Measurements from ENCODE around the gene DEFB129.
"Not testable (repeated sequence)": the region's sequence is repeated elsewhere in the genome, so short reads cannot be mapped to it uniquely, and the experiment has no call there.

The DEFB129 gene, protein sequence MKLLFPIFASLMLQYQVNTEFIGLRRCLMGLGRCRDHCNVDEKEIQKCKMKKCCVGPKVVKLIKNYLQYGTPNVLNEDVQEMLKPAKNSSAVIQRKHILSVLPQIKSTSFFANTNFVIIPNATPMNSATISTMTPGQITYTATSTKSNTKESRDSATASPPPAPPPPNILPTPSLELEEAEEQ

DNA sequence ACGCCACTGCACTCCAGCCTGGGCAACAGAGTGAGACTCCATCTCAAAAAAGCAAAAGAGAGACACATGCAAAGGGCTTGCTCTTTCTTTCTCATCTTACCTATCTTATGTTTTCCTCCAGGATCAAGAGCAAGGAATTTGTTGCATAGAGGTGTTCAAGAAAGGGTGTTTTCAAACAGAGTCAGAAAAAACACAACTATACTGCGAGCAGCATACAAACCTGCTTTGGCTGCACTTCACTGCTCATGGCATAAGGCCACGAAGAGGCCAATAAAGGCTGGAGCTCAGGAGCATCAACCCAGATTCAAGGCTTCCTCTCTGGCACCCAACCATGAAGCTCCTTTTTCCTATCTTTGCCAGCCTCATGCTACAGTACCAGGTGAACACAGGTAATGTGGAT, at the start of gene DEFB129:
Gene DEFB129 (plus strand): TSS at position 301 of the 400 bp plus-strand sequence. CDS start 31 bp downstream, at position 332.
- no peak for DNase-seq

DNA sequence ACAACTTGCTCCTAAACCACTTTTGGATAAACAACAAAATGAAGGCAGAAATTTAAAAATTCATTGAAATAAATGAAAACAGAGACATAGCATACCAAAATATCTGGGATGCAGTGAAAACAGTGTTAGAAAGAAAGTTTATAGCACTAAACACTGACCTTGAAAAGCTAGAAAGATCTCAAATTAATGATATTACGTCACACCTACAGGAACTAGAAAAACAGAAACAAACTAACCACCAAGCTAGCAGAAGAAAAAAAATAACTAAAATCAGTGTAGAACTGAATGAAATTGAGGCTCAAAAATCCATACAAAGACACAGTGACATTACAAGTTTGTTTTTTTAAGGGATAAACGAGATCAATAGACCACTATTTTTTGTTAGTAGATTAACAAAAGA, 42.8 kb upstream of the DEFB129 start:
- no peak for DNase-seq

DNA sequence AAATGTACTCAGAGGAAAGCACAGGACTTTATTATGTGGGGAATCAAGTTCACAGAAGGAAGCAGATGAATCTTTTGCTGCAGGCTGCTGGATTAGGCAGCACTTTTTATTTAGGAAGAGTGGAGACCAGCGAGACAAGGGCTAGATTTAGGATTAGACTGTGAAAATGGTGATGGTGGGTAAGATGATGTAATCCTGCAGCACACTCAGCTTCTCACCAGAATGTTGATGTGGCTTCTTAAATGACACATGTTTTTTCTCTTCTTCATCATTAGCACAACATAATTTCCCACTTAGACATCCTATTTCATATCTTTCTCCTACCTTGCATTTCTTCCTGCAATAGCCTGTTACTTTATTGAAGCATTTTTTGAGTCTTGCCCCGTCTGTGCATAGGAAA, 39.3 kb upstream of the DEFB129 start:
- no peak for DNase-seq

DNA sequence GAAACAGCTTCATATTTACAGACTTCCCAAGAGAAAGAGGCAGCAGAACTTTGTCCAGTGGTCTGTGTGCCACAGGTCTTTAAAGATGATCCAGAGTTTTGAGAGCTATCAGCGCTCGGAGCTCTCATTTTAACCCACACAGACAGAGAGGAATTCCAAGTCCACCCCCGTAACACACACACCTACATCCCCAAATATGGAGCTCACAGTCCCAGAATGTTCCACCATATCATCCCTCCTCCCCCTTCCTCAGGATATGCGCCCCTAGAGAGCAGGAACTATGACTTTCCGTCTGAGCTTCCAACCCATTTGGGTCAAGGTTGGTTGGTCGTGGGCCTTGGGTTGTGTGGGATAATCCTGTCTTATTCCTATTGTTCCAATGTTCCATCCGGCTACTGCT, 37.4 kb upstream of the DEFB129 start, which contains the start of gene DEFB128:
Gene DEFB128 (minus strand): TSS at position 101 of the 400 bp plus-strand sequence. CDS start 88 bp downstream, at position 13.
- DNase-seq: no peak

DNA sequence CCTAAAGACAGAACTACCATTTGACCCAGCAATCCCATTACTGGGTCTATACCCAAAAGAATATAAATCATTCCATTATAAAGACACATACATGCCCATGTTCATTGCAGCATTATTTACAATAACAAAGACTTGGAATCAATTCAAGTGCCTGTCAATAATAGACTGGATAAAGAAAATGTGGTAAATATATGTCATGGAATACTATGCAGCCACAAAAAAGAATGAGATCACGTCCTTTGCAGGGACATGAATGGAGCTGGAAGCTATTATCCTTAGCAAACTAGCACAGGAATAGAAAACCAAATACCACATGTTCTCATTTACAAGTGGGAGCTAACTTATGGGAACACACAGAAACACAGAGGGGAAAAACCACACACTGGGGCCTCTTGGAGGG, 28.8 kb upstream of the DEFB129 start:
- DNase-seq: no peak

DNA sequence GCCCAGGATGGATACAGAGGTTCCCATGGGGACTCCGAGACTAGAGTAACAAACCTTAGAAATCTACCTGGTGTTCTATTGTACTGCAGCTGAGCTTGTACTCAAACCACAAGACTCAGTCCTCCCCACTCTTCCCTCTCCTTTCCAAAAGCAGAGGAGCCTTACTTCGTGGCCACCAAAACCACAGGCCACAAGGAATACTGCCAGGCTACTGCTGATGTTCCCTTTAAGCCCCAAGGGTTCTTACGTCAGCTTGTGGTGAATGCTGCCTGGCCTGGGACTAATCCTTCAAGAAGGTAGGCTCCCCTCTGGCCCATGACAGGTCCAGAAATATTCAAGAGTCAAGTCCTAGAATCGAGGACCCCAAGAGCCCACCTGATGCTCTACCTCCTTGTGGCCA, 27.1 kb upstream of the DEFB129 start:
- DNase-seq: no peak

DNA sequence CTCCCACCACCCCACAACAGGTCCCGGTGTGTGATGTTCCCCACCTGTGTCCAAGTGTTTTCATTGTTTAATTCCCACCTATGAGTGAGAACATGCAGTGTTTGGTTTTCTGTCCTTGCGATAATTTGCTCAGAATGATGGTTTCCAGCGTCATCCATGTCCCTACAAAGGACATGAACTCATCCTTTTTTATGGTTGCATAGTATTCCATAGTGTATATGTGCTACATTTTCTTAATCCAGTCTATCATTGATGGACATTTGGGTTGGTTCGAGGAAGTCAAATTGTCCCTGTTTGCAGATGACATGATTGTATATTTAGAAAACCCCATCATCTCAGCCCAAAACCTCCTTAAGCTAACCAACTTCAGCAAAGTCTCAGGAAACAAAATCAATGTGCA, 23.4 kb upstream of the DEFB129 start:
- DNase-seq: not testable (repeated sequence)

DNA sequence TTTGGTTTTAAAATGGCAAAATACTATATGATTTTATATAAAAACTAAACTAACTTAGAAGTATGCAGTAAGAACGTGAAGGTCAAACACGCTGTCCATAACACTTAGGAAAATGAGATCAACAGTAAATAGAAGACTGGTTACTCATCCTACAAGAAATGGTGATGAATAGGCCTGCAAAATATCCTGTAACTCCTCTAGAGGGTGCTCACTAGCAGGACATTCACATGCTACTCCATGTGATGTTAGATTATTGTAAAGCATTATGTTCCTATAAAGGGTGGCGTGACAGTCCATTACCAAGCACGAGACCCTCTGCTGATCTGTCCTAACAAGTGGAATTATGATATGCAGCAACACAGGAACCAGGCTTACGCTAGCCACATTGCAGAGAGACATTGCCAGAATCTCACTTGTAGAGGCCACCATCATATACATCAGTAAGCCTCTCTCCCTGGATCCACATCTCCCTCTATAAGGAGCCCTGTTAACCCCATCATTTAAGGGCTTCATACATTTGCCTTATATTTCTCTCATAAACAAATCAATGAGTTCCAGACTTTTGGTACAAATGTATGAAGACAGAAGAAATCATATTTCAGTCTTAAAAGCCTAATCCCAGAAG, 18.0 kb upstream of the DEFB129 start:
- DNase-seq: peak; percentile 6

DNA sequence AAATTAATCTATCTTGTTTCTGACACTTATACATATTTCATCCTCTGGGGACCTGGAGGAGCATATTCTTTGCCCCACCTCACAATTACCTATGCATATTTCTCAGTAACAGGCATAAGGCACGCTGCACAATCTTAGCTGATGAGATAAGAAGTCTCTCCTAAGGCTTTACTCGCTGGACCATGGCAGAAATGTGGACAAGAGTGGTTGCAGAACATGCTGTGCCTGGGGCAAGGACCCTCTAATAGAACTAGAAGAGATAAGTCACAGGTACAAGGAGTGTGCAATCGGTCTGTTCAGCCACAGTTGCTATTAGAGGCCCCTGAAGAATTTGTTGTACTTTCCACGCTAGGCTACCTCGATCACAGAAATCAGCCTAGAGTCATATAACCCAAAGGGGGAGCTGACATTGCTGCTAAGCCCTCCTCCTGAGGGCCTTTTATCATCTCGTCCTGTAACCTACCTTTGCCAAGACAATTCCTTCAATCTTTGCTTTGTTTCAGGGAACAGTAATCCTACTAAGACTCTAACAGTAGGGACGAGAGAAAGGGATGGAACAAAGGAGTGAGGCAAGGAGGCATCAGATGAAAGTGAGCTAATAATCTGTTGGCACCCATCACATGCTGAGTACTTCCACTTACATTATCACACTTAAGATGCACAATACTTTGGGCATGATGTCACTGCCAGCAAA, 16.1 kb upstream of the DEFB129 start:
- DNase-seq: no peak

DNA sequence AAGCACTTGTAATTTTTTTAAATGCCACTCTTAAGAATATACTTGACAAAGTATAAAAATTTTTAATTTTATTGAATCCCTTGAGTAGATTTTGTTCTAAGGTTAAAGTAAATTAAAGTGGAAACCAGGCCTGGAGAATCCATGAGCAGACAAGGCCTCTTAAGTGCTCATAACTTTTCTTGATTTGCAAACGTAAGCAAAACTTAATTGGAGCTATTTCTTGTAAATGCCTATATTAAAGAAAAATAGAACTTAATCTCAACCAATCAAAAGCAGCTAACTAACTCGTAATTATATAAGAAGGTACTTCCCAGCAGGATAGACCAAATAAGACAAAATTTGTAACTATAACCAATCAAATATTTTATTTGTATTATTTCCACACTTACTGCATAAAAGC, 12.7 kb upstream of the DEFB129 start:
- no peak for DNase-seq

DNA sequence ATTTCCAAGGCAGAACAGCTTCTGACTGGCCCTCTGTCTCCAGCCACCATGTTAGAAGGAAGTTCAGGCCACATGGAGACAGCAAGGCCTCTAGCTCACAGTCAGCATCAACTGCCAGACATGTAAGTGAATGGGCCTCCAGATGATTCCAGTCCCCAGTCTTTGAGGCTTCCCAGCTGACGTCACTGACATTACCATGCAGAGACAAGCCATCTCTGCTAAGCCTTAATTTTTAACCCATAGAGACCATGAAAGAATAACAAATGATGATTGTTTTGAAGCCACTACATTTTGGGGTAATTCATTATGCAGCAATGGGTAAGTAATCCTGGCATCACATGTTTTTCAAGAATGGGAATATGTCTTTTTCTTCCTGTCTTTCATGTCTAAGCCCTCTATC, 11.3 kb upstream of the DEFB129 start:
- no peak for DNase-seq

DNA sequence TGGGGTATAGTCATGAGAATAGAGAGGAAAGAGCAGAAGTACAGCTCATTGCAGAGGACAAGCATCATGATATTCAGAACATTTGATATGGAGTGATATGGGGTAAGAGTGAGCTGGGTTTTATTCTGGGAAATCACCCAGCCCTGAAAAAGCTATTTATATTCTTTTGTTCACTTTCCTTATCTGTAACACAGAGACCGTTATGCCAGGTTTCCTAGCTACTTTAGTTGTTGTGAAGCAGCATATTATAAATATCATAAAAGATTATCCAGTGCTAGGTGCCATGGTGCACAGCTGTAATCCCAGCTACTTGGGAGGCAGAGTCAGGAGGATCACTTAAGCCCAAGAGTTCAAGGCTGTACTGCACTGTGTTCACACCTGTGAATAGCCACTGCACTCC, 9.8 kb upstream of the DEFB129 start:
- no peak for DNase-seq

DNA sequence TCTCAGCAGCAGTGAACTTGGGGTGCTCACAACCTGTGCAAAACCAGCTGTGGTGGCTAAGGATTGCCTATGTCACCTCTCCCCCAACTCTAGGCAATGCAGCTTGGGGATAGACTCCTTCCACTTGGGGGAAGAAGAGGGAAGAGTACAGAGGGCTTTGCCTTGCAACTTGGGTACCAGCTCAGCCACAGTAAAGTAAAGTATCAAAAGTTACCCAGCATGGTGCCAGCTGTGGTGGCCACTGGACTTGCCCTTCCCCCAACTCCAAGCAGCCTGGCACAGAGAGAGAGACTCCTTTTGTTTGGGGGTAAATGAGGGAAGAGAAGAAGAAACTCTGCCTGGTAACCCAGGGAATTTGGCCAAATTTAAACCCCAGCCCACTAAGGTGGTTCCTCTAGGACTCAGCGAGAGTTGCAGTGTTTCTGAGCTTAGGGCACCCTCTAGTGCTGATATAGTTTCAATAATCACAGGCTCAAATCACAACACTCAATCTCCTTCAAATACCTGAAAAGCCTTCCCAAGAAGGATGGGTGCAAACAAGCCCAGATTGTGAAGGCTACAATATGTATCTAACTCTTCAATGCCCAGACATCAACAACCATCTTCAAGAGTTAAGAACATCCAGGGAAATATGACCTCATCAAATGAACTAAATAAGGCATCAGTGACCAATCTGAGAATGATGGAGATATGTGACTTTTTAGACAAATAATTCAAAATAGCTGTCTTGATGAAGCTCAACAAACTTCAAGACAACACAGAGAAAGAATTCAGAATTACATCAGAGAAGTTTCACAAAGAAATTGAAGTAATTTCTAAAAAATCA, 7.6 kb upstream of the DEFB129 start:
- DNase-seq: peak; percentile 4

DNA sequence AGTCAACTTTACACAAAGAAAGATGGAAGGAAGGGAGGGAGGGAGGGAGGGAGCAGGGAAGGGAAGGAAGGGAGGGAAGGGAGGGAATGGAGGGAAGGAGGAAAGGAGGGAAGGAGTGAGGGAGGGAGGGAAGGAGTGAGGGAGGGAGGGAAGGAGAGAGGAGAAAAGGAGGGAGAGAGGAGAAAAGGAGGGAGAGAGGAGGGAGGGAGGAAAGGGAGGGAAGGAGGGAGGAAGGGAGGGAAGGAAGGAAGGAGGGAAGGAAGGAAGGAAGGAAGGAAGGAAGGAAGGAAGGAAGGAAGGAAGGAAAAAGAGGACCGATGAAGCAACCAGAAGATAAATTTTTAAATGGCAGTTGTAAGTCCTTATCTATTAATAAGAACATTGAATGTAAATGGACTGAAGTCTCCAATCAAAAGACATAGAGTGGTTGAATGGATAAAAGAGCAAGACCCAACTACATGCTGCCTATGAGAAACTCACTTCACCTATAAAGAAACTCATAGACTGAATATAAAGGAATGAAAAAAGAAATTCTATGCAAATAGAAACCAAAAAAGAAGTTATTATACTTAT, 5.7 kb upstream of the DEFB129 start:
- no peak for DNase-seq

DNA sequence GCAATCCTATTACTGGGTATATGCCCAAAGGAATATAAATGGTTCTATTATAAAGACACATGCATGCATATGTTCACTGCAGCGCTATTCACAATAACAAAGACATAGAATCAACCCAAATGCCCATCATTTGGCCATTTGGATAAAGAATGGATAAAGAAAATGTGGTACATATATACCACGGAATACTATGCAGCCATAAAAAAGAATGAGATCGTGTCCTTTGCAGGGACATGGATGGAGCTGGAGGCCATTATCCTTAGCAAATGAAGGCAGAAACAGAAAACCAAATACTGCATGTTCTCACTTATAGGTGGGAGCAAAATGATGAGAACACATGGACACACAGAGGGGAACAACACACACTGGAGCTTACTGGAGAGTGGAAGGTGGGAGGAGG, 1.2 kb upstream of the DEFB129 start:
- not testable (repeated sequence) for DNase-seq

DNA sequence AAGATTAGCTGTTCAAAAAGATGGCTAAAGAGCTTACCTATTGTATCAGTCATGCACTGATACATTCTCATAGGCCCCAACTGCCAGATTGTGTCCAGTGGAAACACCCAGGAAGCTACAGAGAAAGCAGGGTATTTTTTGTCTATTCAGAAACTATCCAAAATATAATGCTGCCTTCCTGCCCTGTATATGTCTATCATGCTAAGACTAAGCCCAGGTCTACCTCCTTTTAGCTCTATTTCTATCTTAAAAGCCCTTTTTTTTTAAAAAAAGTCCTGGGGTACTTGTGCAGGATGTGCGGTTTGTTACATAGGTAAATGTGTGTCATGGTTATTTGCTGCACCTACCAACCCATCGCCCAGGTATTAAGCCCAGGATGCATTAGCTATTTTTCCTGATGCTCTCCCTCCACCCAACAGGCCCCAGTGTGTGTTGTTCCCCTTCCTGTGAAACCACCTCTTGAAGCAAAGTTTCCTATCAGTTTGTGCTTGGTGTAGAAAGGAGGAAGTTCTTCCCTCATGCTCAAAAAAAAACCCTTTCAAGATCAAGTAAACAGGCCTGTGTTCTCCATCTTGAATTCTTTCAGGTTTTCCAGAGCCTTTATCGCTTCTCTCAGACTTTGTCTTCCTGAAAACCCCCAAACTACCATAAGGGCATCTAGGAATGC, 514 bp downstream of the DEFB129 start:
- DNase-seq: no peak

DNA sequence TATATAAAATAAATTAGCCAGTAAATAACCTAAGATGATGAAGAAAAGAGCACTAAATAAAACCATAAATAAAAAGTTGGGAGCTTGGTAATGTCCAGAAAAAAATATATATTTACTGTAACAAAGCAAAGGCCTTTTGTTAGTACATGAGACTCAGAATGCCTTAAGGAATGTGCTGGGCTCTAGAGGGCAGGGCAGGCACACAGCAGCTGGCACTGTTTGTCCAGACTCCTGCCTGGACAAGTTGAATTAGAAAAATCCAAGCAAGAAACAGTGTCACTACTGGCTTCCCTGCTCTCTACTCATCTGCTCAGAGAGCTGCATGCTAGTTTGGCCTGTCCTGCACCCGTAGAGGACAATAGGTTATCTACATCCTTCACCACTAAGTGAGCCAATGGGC, 8.8 kb downstream of the DEFB129 start:
- DNase-seq: no peak

DNA sequence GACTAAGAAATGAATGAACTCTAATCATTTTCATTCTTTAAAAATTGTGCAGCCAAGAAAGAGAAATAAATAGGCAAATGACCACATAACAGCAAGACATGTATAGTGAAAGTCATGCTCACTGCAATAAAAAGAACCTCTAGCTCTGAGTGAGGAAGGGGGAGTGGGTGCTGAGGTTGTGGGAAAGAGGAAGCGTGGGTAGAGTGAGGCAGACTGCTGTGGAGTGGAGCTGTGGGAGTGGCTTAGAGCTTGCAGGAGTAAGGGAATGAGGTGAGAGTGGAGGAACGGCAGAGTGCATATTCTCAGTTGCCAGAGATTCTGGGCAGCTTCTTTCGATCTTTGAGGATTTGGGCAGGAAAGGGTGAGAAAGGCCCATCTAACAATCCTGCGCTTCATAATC, 10.4 kb downstream of the DEFB129 start:
- DNase-seq: no peak

DNA sequence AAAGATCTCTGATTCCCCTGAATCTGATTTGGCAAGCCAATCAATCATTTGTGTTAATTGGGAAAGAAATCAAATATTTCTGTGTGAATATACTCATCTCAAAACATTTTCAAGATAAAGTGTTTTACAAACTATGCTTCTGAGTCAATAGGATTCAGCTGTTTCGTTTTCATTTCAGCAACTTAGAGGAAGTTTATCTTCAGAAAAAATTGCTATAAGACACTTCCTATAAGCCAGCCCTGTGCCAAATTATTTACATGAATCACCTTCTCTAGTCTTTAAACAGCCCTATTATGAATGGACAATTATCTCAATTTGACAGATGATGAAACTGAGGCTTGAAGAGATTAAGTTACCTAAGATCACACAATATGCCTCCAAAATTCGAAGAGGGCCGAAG, 10.9 kb downstream of the DEFB129 start:
- DNase-seq: no peak

DNA sequence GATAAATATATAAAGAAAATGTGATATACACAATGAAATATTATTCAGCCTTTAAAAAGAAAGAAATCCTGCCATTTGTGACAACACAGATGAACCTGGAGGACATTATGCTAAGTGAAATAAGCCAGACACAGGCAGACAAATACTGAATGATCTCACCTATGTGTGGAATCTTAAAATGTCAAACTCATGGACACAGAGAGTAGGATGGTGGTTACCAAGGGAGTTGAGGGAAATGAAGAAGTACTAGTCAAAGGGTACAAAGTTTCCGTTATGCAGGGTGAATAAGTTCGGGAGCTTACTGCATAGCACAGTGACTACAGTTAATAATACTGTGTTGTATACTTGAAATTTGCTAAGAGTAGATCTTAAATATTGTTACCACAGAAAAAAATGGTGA, 15.8 kb downstream of the DEFB129 start:
- no peak for DNase-seq

DNA sequence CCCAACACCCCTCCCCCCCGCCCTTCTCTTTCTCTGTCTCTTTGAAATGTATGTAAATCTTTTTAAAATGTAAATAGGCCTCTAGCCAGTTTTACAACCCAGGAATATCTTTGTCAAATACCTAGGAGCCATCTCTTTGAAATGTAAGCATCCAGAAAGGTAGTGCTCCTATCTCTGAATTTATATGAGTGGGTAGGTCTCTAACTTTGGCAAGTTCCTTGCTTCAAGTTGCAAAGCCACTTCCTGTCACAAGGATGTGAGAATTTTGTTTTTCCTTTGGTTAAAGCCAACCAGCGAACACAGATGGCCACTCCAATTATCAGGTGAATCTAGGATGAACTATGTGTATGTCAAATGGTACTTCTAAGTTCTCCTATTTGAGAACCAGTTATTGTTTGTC, 24.3 kb downstream of the DEFB129 start:
- DNase-seq: no peak

DNA sequence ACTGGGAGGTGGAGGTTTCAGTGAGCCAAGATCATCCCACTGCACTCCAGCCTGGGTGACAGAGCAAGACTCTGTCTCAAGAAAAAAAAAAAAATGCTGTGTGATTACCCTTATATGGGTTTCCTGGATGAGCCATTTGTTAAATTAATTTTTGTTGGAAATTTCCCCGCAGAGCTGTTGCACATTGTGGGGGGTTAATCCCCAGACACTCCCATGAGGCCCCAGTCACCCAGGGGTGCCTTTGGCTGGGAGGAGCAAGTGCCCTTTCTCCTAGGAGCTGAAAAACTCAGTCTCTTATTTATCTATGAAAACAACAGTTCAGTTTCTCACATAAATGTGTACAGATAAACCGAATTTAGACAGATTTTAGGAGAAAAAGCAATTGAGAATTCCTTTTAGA, 25.7 kb downstream of the DEFB129 start:
- no peak for DNase-seq

DNA sequence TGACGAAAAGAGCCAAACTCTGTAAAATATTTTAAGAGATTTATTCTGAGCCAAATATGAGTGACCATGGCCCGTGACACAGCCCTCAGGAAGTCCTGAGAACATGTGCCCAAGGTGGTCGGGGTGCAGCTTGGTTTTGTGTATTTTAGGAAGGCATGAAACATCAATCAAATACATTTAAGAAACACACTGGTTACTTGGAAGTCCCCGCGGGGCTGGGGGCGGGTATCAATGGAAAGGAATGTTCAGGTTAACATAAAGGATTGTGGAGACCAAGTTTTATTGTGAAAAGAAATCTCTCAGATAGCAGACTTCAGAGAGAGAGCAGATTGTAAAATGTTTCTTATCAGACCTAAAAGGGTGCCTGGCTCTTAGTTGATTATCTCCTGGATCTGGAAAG, 26.4 kb downstream of the DEFB129 start:
- not testable (repeated sequence) for DNase-seq
